GM18517 (cell line): ENCODE results near the gene CFAP97D2.
"Not testable (repeated sequence)": the region's sequence is repeated elsewhere in the genome, so short reads cannot be mapped to it uniquely, and the experiment has no call there.

ENCODE experiments used
- ATAC-seq: cut with Tn5 transposase; IDR thresholded peaks from one replicate; pipeline ENCODE4 v1.9.1; 2021; ENCODE audit warnings: mild to moderate bottlenecking, moderate library complexity; ENCODE audit not compliant: unreplicated experiment

Gene CFAP97D2

DNA sequence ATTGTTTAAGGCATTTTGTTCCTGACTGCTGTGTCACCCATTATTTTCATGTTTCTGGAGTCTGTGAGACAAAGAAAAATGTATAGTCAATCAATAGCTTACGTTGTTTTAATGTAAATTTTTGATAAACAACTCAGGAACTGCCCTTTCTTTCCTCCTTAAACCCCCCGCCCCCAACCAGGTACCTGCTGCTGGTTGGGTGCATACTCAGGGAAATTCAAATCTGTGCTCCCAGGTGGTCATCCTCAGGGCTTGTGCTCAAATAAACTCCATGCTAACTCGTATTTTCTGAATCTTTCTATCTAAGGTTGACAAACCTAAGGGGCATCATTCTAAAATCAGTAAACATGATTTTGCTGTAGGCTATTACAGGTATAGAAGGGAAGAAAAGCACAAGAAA lies 51.5 kb downstream of the CFAP97D2 start:
- no peak for ATAC-seq

- no peak for ATAC-seq
Observed at GRCh38 chr13:114231886-114232285, 52.8 kb downstream of the CFAP97D2 start.

GRCh38 chr13:114234266-114234644 lies 55.2 kb downstream of the CFAP97D2 start:
- no peak for ATAC-seq

- peak; percentile 70 for ATAC-seq
Observed at GRCh38 chr13:114234645-114235421, 55.8 kb downstream of the CFAP97D2 start, which contains the start of gene CDC16. Gene CDC16 (plus strand): TSS chr13:114234897. CDS start chr13:114235085, 188 bp downstream.

GRCh38 chr13:114235697-114236096 lies 56.6 kb downstream of the CFAP97D2 start:
- no peak for ATAC-seq

- ATAC-seq, result no peak
Observed at GRCh38 chr13:114236227-114236626, 57.2 kb downstream of the CFAP97D2 start.

- no peak for ATAC-seq
Observed at GRCh38 chr13:114237415-114238112, 58.5 kb downstream of the CFAP97D2 start.

- ATAC-seq, result no peak
Observed at GRCh38 chr13:114241918-114242317, 62.9 kb downstream of the CFAP97D2 start.

DNA sequence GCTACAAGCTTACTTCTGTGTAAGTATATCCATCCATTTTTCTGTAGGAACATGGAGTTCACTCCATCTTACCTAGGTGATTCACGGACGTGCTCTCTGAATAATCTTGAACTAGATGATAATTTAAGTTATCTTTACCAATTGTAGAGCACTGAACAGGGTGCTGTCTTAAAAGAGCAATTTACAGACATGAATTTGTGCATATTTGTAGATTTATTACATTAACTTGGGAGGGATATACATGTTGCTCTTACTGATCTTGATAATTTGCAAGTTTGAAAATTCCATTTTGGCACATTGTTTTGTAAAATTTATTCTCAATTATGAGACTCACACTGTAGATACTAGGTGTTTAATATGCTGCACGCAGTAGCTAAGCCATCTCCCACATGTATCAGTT lies 64.9 kb downstream of the CFAP97D2 start:
- no peak for ATAC-seq

DNA sequence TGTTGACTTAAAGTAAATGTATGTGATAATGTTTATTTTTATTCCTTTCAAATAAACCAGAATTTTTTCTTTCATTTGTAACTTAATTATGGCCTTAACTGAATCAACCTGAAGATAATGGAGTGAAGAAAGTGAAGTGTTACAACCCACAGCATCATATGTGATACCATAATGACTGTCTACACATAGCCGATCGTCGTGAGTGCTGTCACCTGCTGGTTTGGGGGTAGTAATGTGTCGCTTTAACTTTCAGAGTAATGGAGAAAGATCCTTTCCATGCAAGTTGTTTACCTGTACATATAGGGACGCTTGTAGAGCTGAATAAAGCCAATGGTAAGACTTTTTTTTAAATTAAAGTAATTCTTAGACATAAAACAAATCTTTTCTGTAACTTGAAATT lies 65.6 kb downstream of the CFAP97D2 start:
- no peak for ATAC-seq

GRCh38 chr13:114248011-114248410 lies 69.0 kb downstream of the CFAP97D2 start:
- ATAC-seq, result no peak

GRCh38 chr13:114249077-114249476 lies 70.0 kb downstream of the CFAP97D2 start:
- ATAC-seq, result no peak

DNA sequence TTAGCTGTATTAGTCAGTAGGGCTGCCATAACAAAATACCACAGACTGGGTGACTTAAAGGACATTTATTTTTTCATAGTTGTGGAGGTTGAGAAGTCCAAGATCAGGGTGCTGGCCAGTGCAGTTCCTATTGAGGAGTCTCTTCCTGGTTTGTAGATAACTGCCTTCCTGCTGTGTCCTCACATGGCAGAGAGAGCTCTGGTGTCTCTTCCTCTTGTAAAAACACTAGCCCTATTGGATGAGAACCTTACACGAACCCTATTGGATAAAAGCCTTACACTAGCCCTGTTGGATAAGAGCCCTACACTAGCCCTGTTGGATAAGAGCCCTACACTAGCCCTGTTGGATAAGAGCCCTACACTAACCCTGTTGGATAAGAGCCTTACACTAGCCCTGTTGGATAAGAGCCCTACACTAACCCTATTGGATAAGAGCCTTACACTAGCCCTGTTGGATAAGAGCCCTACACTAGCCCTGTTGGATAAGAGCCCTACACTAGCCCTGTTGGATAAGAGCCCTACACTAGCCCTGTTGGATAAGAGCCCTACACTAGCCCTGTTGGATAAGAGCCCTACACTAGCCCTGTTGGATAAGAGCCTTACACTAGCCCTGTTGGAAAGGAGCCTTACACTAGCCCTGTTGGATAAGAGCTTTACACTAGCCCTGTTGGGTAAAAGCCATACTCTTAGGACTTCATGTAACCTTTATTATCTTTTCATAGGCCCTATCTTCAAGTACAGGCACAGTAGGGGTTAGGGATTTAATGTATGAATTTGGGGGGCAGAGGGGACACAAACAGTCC lies 72.8 kb downstream of the CFAP97D2 start:
- not testable (repeated sequence) for ATAC-seq

DNA sequence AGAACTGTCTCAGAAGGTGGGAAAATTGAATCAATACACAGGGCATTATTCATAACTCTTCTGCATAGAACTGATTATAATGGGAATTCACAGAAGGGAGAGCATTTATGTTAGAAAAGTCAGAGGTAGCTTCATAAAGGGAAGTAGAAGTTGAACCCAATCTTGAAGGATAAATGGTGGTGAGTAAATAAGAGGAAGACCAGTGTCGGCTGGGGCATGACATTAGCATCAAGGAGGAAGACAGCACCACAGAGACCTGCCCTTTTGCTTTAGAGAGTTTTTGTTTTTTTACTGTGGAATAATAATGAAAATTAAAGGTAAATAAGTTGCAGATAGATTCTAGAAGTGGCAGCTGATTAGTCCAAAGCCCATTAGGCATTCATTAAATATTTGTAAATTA lies 77.5 kb downstream of the CFAP97D2 start:
- ATAC-seq, result no peak

DNA sequence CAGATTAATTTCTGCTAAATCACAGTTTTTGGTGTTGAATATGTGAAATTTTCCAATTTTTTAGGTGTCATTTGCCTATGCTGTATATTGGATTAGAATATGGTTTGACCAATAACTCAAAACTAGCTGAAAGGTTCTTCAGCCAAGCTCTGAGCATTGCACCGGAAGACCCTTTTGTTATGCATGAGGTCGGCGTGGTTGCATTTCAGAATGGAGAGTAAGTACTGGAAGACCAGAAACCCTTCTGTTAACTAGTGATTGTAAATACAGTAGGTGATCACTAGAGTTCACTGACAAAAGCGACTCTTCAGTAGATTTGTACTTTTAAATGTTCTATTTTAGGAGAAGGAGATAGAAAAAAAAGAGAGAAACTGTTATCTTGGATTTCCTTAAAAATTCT lies 78.0 kb downstream of the CFAP97D2 start:
- no peak for ATAC-seq

DNA sequence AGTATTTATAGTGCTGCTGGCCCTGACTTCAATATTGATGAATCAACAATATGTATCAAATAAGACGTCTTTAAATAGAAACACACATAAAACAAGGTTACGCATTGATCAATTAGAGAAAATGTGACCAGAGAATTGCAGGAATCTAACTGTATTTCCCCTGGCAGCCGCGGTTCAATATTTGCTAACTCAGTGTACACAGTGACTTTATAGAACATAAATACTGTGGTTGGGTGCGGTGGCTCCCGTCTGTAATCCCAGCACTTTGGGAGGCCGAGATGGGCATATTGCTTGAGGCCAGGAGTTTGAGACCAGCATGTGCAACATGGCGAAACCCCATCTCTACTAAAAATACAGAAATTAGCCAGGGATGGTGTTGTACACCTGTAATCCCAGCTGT lies 79.5 kb downstream of the CFAP97D2 start:
- no peak for ATAC-seq

- no peak for ATAC-seq
Observed at GRCh38 chr13:114259374-114259773, 80.3 kb downstream of the CFAP97D2 start.

GRCh38 chr13:114259974-114260373 lies 80.9 kb downstream of the CFAP97D2 start:
- ATAC-seq, result peak; percentile 53

DNA sequence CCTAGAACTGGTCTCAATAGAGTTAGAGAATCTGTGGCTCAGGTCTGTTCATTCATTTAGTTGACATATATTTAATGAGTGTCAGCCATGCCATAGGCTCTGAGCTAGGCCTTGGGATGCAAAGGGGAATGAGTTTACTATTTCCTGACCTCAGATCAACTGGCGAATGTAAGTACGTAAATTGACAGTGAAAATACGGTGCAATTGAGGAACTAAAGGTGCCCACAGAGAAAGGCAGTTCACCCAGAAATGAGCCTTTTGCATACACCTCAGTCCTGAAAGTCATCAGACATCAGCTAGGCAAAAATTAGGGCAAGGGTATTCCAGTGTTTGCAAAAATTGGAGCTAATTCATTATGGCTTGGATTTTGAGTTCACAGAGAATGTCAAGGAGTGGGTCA lies 81.8 kb downstream of the CFAP97D2 start:
- ATAC-seq, result no peak

DNA sequence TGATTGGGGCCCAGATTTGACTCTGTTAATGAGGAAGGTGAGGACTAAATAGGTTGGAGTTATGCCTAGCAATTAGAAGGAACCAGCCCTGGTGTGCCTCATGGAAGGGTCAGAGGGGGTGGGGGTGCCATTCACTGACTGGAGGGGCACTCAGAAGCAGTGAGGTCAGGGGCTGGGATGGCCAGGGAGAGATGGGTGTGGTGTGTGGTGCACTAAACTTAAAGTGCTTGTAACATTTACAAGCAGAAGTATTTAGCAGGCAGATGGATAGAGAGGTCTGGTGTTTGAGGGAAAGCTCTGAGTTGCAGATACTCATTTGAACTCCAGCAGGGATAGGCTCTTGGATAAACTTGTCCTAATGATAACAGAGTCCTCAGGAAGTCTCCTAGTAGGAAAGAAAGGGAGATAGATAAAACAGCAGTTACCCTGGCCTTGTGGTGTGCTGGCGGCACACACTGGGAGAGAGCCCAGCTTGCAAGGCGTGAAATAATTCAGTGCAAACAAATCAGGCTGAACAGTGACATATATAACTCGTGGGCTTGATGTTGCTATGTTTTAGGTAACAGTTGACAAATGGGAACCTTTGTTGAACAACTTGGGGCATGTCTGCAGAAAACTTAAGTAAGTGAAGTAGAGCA lies 82.4 kb downstream of the CFAP97D2 start:
- no peak for ATAC-seq

- no peak for ATAC-seq
Observed at GRCh38 chr13:114263578-114263977, 84.5 kb downstream of the CFAP97D2 start.
